ENCODE results near the gene ZNF678.
"Not testable (repeated sequence)": the region's sequence is repeated elsewhere in the genome, so short reads cannot be mapped to it uniquely, and the experiment has no call there.

The ZNF678 gene

DNA sequence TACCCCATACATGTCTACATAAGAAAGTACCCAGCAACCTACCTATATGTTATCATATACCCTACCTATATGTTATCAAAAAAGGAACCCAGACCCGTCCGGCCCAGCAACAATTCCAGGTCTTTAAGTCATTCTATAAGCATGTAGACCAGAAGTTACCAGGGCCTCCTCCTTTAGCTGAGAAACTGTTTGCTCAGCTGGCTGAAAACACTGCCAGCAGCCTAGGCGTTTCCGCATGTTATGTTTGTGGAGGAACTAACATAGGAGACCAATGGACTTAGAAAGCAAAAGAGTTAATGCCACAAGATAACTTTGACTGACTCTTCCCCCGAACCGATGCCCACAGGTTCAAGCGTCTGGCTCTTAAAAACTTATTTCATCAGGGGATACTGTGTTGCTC is 7.1 kb upstream of the ZNF678 start:
- DNase-seq, result no peak

DNA sequence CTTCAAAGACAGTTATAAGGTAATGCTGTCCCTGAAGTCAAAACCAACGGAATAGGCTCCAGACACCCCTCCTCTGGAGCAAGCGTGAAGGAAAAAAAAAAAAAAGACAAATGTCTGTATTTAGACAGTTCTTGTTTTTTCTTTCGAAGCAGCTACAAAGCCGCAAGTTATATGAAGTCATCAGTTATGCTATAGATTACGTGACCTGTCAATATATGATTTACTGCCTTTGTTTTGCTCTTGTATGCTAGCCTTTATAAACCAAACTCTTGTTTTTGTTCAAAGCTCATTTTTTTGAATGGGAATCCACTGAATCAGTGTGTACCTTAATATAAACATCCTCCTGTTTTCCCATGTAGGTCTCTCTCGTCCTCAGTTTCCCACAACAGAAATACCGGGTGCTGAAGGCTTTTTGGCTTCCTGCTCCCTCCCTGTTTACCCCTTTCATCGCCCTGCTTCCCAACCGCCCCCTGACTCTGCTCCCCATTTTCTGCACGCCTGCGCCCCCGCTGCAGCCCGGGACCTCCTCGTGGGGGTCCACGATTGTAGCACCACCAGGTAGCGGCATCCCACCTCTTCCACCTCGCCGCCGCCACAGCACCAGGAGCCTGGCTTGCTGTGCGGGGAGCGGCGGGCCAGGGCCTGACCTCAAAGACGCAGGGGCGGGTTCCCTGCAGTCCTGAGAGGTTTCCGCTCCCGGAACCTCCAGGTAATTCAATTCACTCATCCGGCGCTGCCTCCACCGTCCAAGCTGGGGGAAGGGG is 5.2 kb upstream of the ZNF678 start:
- DNase-seq, result no peak

DNA sequence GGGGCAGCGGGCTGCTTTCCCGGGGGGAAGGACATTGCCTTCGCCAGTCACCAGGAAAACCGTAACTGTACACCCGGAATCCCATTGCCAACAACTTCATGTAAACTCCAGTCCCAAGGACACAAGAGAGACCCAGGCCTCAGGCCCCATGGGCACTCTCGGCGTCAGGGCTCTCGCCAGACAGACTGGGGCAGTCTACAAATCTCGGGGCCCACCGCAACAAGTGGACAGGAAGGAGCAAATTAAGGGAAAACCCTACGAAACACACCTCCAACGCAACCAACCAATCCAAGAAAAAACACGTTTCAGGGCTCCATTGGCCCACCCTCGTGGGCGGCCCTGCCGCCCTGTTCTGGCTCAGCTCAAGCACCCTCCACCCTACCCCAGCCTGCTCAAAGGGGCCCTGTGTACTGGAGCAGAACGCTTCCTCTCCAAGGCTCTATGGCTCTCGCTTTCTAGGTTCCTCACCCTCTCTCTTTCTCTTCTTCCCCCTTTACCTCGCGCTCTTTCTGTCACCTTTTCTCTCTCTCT is 4.6 kb upstream of the ZNF678 start:
- DNase-seq, result no peak

DNA sequence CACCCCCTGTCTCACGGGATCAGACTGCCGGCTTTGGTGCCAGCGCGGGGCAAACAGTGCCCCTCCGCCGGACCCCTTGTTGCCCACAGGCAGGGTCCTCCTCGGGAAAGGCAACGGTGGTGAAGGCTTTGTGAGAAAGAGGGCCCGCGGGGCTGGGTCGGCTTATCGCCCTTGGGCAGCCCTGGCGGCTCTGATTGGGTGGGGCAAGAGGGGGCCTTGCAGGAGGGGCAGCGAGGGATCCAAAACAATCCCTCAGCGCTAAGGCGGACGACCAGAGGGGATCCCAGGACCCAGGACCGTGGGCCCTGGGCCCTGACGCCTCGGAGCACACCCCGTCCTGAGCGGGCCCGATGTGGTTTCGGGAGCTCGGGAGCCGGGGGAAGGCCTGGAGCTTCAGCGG is 3.9 kb upstream of the ZNF678 start:
- DNase-seq, result no peak

DNA sequence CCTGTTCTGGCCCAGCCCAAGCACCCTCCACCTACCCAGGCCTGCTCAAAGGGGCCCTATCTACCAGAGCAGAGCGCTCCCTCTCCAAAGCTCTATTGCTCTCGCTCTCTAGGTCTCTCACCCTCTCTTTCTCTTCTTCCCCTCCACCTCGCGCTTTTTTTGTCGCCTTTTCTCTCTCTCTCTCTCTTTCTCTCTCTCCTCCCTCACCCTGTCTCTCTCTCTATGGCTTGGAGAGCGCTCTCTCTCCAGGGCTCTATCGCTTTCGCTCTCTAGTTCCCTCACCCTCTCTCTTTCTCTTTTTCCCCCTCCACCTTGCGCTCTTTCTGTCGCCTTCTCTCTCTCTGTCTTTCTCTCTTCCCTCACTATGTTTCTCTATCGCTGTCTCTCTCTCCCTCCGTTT is 3.4 kb upstream of the ZNF678 start:
- DNase-seq, result no peak

DNA sequence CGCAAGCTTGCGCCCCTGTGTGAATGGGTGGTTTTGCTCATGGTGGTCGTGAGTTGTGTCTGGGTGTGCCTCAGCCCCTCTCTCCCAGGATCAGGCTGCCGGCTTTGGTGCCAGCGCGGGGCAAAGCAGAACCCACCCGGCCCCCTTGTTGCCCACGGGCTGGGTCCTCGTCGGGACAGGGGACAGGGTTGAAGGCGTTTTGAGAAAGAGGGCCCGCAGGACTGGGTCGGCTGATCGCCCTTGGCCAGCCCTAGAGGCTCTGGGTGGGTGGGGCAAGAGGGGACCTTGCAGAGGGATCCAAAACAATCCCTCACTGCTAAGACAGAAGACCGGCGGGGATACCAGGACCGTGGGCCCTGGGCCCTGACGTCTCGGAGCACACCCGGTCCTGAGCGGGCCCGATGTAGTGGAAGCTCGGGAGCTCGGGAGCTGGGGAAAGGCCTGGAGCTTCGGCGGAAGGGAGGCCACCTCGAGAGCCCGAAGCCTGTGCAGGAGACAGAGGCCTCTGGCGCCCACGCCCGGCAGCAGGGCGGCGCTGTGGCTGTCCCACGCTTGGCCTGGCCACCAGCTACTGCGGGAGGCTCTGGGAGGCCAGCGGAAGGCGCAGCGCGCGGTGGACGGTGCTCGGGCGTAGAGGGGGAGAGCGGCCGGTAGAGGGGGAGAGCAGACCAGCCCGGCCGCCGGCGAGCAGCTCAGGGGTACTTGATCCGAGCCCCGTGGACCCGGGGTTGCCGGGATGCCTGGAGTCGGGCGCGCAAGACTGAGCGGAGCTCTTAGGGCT is 2.8 kb upstream of the ZNF678 start:
- DNase-seq, result no peak

DNA sequence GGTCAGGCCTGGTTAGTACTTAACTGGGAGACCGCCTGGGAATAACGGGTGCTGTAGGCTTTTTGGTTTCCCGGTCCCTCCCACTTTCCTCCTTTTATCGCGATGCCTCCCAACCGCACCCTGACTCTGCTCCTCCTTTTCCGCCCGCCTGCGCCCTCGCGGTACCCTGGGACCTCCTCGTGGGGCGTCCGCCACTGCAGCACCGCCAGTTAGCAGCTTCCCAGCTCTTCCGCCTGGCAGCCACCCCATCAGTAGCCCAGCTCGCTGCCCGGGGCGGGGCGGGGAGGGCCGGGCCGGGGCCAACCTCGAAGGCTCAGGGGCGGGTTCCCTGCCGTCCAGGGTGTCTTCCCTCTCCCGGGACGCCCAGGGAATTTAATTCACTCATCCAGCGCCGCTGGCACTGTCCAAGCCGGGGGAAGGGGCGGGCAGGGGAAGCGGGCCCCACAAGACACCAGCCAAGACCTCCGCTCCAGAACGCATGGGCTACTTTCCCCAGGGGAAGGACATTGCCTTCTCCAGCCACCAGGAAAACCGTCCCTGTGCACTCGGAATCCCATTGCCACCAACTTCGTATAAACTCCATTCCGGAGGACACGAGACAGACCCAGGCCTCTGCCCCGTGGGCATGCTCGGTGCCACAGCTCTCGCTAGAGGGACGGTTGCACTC is 2.0 kb upstream of the ZNF678 start:
- DNase-seq, result no peak

DNA sequence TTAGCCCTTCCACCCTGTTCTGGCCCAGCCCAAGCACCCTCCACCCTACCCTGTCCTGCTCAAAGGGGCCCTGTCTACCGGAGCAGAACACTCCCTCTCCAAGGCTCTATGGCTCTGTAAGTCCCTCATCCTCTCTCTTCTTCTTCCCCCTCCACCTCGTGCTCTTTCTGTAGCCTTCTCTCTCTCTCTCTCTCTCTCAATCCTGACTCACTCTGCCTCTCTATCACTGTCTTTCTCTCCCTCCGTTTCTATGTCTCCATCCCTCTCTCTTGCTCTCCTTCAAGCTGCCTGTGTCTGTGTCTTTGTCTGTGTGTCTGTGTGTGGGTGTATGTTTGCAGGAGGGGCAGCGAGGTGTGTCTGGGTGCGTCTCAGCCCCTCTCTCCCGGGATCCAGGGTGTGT is 1.3 kb upstream of the ZNF678 start:
- DNase-seq, result no peak

DNA sequence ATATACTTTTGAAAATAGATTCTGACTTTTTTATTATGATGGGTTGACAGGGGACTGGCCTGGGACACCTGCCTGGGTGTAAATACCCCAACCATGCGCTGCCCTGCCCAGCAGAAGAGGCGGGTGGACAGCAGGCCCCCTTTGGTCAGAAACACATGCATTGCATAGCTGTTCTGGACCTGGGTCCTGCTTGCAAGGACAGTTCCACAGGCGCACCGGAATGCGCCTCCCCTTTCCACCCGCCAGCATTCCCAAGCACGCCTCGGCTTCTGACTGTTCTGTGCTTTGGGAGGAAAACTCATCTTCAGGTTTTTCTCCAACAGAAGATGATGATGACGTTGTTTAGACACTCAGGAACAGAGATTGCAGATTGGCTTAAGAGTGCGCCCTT is 428 bp upstream of the ZNF678 start:
- DNase-seq, result no peak

DNA sequence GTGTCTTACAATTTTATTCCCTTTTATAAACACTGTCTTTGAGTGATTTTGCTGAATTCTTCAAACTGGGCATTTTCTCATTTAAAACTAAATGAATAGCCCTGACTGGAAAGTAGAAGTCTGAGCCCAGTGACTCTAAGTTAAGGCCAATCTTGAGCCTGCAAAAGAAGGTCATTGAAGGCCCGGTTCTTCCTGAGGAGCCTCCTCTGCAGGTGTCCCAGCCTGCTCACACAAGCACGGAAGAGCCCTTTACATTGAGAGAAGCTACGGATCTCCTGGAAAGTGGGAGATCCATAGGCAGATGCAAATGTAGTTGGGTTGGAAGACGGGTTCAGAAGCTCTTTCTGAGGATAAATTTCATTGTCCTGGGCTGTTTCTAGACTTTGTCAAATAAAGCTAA is 3.9 kb downstream of the ZNF678 start:
- DNase-seq, result no peak

DNA sequence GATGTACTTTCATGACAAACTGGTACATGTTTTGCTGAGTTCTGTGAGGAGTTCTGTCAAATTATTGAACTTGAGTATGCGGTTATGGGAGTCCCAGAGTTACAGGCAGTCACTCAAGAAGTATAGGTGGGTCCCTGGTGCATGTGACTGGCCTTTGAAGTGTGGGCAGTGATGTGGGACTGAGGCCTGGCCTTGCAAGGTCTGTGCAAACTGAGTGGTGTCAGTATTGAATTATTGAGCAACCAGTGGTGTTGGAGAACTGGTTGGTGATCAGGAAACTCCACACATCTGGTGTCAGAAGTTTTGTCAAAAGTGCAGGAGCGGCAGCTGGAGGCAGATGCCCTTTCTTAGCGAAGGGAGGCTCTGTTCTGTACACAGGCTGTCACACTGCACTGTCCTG is 5.2 kb downstream of the ZNF678 start:
- DNase-seq, result no peak

DNA sequence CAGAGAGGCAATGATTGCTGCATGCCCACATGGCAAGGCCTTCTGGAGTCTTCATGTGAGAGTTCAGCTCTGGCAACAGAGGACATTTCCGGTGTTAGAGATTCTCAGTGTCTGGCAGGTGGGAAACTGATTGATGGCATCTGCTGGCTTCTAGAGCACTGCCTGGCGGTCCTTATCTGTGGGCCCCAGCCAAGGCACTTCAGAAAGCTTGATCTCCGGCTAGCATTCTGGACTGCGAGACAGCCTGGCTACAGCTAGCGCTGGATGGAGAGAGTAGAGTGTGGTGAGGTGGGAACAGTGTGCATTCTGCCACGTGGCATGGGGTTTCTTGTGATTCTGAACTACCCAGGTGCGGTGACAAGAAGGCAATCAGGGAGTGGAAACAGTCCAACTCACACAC is 9.4 kb downstream of the ZNF678 start:
- DNase-seq, result no peak

DNA sequence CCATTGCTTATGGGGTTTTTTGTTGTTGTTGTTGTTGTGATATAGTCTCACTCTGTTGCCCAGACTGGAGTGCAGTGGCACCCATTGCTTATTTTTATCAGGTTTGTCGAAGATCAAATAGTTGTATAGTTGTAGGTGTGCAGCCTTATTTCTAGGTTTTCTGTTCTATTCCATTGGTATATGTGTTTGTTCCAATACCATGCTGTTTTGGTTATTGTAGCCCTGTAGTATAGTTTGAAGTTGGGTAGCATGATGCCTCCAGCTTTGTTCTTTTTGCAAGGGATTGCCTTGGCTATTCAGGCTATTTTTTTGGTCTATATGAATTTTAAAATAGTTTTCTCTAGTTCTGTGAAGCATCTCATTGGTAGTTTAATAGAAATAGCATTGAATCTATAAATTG is 11.6 kb downstream of the ZNF678 start:
- DNase-seq, result no peak

DNA sequence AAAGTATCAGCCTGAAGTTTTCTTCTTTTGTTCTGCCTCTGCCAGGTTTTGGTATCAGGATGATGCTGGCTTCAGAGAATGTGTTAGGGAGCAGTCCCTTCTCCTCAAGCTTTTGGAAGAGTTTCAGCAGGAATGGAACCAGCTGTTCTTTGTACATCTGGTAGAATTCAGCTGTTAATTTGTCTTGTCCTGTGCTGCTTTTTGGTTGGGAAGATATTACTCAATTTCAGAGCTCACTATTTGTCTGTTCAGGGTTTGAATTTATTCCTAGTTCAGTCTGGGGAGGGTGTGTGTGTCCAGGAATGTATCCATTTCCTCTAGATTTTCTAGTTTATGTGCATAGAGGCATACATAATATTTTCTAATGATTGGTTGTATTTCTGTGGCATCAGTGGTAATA is 12.8 kb downstream of the ZNF678 start:
- no peak for DNase-seq

DNA sequence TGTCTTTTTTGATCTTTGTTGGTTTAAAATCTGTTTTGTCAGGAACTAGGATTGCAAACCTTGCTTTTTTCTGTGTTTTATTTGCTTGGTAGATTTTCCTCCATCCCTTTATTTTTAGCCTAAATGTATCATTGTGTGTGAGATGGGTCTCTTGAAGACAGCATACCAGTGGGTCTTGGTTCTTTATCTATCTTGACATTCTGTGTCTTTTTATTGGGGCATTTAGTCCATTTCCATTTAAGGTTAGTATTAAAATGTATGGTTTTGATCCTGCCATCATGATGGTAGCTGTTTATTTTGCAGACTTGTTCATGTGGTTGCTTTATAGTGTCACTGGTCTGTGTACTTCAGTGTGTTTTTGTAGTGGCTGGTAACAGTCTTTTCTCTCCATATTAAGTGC is 14.1 kb downstream of the ZNF678 start:
- no peak for DNase-seq

DNA sequence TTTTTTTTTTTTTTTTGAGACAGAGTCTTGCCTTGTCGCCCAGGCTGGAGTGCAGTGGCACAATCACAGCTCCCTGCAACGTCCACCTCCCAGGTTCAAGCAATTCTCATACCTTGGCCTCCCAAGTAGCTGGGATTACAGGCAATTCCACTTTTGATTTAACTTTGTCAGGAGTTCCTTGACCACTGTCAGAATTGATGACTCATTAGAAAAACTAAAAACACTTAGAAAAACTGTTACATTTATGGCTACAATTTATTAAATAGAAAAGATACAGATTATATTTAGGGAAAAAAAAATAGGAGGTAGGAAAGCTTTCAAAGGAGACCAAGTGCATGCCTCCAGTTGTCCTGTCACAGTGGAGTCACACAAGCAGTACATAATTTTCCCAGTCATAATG is 20.0 kb downstream of the ZNF678 start:
- no peak for DNase-seq

DNA sequence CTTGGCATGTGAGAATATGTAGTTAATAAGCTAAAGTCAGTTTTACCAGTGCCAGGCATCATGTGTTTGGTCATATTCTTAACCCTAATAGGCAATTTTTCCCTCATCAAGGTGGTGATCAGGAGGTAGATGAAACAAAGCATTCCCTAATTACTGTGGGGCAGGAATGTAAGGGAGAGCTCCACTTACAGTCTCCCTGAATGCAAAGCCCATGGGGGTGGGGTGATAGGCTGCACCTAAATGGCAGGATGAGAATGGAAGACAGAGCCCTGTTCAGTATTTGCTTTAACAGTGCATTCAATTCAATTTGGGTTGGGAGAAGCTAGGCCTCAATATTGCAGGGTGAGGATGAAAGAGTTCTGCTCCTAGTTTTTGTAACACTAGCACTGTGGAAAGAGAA is 23.4 kb downstream of the ZNF678 start:
- peak; percentile 6 for DNase-seq

DNA sequence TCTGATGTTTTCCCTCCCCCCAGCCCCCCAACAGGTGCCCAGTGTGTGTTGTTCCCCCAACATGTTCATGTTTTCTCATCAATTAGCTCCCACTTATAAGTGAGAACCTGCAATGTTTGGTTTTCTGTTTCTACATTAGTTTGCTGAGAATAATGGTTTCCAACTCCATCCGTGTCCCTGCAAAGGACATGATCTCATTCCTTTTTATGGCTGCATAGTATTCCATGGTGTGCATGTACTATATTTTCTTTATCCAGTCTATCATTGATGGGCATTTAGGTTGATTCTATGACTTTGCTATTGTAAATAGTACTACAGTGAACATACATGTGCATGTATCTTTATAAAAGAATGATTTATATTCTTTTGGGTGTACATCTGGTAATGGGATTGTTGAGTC is 24.6 kb downstream of the ZNF678 start:
- DNase-seq, result no peak

DNA sequence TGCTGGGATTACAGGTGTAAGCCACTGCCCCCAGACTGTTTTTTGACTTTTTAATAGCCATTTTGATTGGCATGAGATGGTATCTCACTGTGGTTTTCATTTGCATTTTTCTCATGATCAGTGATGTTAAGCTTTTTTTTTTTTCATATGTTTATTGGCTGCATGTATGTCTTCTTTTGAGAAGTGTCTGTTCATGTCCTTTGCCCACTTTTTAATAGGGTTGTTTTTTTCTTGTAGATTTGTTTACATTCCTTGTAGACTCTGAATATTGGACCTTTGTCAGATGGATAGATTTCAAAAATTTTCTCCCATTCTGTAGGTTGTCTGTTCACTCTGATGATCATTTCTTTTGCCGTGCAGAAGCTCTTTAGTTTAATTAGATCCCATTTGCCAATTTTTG is 25.4 kb downstream of the ZNF678 start:
- DNase-seq, result not testable (repeated sequence)

DNA sequence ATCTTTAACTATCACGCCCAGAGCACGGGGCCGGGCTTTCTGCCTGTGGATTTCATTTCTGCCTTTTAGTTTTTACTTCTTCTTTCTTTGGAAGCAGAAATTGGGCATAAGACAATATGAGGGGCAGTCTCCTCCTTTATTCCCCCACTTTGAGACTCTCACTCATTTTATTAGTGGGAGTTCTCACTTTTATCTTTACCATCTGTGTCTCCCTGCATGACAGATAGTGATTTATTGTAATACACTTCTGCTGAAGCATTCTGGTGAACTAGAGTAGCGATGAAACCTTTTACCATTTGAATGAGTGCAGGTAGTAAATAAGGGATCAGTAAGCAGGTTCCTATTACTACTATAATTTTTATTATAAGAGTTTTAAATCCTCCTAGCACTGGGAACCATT is 26.4 kb downstream of the ZNF678 start:
- DNase-seq, result not testable (repeated sequence)

DNA sequence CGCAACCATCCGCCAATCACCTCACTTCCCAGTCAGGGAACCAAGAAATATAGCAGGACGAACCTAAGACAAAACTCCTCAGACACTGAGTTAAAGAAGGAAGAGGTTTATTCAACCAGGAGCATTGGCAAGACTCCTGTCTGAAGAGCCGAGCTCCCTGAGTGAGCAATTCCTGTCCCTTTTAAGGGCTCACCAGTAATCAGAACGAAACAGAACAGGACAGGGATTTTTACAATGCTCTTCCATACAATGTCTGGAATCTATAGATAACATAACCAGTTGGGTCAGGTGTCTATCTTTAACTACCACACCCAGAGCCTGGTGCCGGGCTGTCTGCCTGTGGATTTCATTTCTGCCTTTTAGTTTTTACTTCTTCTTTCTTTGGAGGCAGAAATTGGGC is 32.9 kb downstream of the ZNF678 start:
- DNase-seq, result not testable (repeated sequence)

DNA sequence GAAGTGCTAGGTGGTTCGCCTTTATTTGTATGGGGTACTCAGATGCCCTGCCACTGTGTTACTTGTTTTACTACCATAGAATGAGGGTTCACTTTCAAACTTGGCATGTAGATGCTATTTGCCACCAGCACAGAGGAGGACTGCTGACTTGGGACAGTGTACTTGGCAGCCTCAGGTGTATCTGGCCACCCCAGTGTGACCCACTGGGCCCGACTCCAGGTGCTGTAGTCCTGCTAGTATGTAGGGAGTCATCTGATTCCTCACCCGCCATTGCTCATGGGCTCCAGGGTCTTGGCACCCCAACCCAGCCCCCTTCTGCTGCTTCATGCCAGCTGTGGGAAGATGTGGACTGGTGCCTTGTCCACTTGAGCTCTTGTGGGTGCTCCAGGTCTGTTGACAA is 40.0 kb downstream of the ZNF678 start:
- DNase-seq, result no peak

DNA sequence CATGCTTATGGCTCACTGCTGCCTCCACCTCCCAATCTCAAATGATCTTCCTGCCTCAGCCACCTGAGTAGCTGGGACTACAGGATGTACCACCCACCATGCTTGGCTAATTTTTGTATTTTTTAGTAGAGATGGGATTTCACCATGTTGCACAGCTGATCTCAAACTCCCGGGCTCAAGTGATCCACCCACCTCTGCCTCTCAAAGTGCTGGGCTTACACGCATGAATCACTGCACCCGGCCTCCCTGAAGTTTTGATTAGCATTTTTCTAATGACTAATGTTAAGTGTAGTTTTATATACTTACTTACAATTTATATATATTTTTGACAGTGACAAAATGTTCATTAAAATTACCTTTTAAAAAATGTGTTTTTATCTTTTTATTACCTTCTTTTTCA is 41.1 kb downstream of the ZNF678 start:
- no peak for DNase-seq

DNA sequence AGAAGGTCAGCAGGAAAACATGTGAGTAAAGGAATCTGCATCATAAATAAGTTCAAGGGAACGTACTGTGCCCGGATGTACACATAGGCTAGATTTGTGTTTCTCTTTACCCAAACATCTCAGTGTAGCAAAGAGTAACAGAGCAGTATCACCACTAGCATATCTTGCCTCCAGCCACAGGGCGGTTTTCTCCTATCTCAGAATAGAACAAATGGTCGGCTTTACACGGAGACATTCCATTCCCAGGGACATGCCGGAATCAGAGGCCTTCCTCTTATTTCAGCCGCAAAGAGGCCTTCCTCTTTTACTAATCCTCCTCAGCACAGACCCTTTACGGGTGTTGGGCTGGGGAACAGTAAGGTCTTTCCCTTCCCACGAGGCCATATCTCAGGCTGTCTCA is 42.9 kb downstream of the ZNF678 start:
- not testable (repeated sequence) for DNase-seq
